Measurements from ENCODE around the gene PIAS4.

DNA sequence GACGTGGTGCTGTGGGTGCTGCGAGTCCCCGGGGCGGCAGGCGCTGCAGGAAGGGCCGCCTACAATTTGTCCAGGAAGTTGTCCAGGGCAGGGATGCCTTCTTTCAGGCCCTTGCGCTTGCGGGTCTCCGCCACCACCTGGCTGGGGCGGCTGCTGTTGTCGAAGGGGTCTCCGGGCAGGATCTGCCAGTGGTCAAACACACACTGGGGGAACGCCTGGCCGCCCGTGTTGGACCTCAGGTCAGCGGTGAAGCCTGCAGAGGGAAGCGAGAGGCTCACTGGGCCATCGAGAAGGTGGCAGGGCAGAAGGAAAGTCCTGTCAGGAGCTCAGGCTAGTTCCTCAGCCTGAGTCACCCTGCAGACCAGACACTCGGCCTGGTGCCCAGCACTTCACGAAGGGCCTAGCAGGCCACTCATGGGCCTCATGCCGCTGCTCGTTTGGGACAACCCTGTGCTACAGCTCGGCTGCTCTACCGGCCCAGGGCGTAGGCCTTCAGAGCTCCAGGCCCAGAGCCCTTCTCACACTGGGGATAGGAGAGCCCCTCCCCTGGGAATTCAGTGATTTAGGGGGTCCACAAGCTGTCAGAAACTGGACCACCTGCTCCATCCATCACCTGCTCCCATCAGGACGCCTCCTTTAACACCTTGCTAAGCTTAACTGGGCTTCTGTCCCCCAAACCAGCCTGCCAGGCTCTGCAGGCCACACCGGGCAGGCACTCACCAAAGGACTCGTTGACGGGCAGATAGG is 30.9 kb upstream of the PIAS4 start:
- TF ChIP-seq, protein P1, sequence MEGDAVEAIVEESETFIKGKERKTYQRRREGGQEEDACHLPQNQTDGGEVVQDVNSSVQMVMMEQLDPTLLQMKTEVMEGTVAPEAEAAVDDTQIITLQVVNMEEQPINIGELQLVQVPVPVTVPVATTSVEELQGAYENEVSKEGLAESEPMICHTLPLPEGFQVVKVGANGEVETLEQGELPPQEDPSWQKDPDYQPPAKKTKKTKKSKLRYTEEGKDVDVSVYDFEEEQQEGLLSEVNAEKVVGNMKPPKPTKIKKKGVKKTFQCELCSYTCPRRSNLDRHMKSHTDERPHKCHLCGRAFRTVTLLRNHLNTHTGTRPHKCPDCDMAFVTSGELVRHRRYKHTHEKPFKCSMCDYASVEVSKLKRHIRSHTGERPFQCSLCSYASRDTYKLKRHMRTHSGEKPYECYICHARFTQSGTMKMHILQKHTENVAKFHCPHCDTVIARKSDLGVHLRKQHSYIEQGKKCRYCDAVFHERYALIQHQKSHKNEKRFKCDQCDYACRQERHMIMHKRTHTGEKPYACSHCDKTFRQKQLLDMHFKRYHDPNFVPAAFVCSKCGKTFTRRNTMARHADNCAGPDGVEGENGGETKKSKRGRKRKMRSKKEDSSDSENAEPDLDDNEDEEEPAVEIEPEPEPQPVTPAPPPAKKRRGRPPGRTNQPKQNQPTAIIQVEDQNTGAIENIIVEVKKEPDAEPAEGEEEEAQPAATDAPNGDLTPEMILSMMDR (IDR thresholded peaks at IDR 0.05; ENCODE audit: low read depth, low read length, poor library complexity, severe bottlenecking) = no peak
- TF ChIP-seq EZH2phosphoT487 (IDR thresholded peaks at IDR 0.05; ENCODE audit: borderline replicate concordance, low read length) = no peak
